Uterus (tissue), 4 donors: ENCODE results near the gene THAP11. TPM values are rescaled to one million over a fixed set of nuclear protein-coding genes. Genes with fewer than 3 reads are reported as not detected.
A peak's percentile ranks its signal among the peaks of the same experiment; 100 is the strongest.
"Not testable (repeated sequence)": the region's sequence is repeated elsewhere in the genome, so short reads cannot be mapped to it uniquely, and the experiment has no call there.

Source experiments
- DNase-seq, 2 donors: peaks; one replicate each; pipeline ENCODE4 v3.0.0-alpha.2; 2019 to 2020
- H3K27ac ChIP-seq, 2 donors: fragments of 200-600 bp; sonication (generic); 1 replicate in 1 of 2; 2 replicates in 1 of 2; pipeline ENCODE4 v1.5.1; 2016 to 2018
- H3K27me3 ChIP-seq, 2 donors: fragments of 200-600 bp; sonication (generic); one replicate each; pipeline ENCODE4 v1.5.1; 2018 to 2019; ENCODE audit warnings: control low read depth in 1 of 2
- H3K36me3 ChIP-seq, 2 donors: fragments of 200-600 bp; sonication (generic); one replicate each; pipeline ENCODE4 v1.5.1; 2019; ENCODE audit warnings: control low read depth in 1 of 2
- H3K4me1 ChIP-seq, 2 donors: fragments of 200-600 bp; sonication (generic); one replicate each; pipeline ENCODE4 v1.5.1; 2018 to 2019; ENCODE audit warnings: control low read depth in 1 of 2
- H3K4me3 ChIP-seq, 2 donors: fragments of 200-600 bp; sonication (generic); 1 replicate in 1 of 2; 2 replicates in 1 of 2; pipeline ENCODE4 v1.5.1; 2018 to 2019; ENCODE audit warnings: mild to moderate bottlenecking in 1 of 2
- H3K9me3 ChIP-seq, 2 donors: fragments of 200-600 bp; sonication (generic); one replicate each; pipeline ENCODE4 v1.5.1; 2019; ENCODE audit warnings: control low read depth in 1 of 2
- CTCF ChIP-seq, 4 experiments: fragments of 200-600 bp in 2 of 4; fragments of 450-650 bp in 2 of 4; sonication (generic) in 2 of 4; IDR thresholded peaks; one replicate each; pipeline ENCODE4 v1.5.1; 2016 to 2019; ENCODE audit warnings: antibody characterized with exemption in 4 of 4, mild to moderate bottlenecking in 2 of 4, moderate library complexity in 1 of 4
- POLR2A ChIP-seq, 2 donors: fragments of 450-650 bp; IDR thresholded peaks; one replicate each; pipeline ENCODE4 v1.6.1; 2016; ENCODE audit warnings: antibody characterized with exemption in 2 of 2, mild to moderate bottlenecking in 1 of 2, moderate library complexity in 1 of 2
- intact Hi-C: fragments of 100-400 bp; cut with DNase I; formaldehyde crosslinking; loops from one replicate; pipeline ENCODE4 v1.15.1; 2023; ENCODE audit warnings: low total_unique reads
- total RNA-seq, 4 donors: library from RNA; depleted of rRNA in 3 of 4; stranded (reverse); fragments of >200 nt in 3 of 4; gene quantifications; one replicate each; pipeline versions ENCODE4 v1.1.0 to v1.2.4, GENCODE V29; 2014 to 2023
- donor health status: DM: yes; HTN: yes; CAD: no.

Gene THAP11
- total RNA-seq, 4 donors from 2014 or later, result 43.3 to 105 (median 57.6) TPM

- Histone ChIP-seq H3K4me1 (no peaks in the 10 kb centered on the region), H3K4me3 (no peak overlapping the region), H3K9me3 (no peaks in the 10 kb centered on the region), H3K27me3 (no peaks in the 10 kb centered on the region), H3K36me3 (no peaks in the 10 kb centered on the region), H3K27ac (peak overlapping the region; percentile 67 to 86)
- no peak for TF ChIP-seq POLR2A (IDR thresholded peaks at IDR 0.05)
- no peak for TF ChIP-seq CTCF (IDR thresholded peaks at IDR 0.05)
- intact Hi-C loops, result no loop called here
- peak; percentile 61 for DNase-seq
Measured at GRCh38 chr16:67862623-67863583, 20.8 kb downstream of the THAP11 start.

GRCh38 chr16:67864044-67864443 lies 21.9 kb downstream of the THAP11 start:
- H3K9me3 ChIP-seq, DNase-seq, H3K27me3 ChIP-seq, H3K4me1 ChIP-seq, H3K36me3 ChIP-seq, intact Hi-C loops, H3K4me3 ChIP-seq: not testable (repeated sequence)
- peak overlapping the region; percentile 67 to 86 for H3K27ac ChIP-seq

GRCh38 chr16:67864594-67864993 lies 22.5 kb downstream of the THAP11 start:
- no peak overlapping the region for H3K4me3 ChIP-seq
- H3K9me3 ChIP-seq, result no peaks in the 10 kb centered on the region
- no peaks in the 10 kb centered on the region for H3K27me3 ChIP-seq
- no peaks in the 10 kb centered on the region for H3K4me1 ChIP-seq
- DNase-seq, result no peak
- TF ChIP-seq POLR2A (IDR thresholded peaks at IDR 0.05) (no peak), CTCF (IDR thresholded peaks at IDR 0.05) (no peak)
- intact Hi-C loops, result no loop called here
- H3K27ac ChIP-seq, result no peak overlapping the region
- H3K36me3 ChIP-seq, result no peaks in the 10 kb centered on the region

- Histone ChIP-seq H3K9me3 (no peaks in the 10 kb centered on the region), H3K4me1 (no peaks in the 10 kb centered on the region), H3K27ac (no peak overlapping the region), H3K36me3 (no peaks in the 10 kb centered on the region), H3K4me3 (no peak overlapping the region), H3K27me3 (no peaks in the 10 kb centered on the region)
- peak in 2 of 4 experiments; percentile 10 to 20 for TF ChIP-seq CTCF (IDR thresholded peaks at IDR 0.05)
- TF ChIP-seq POLR2A (IDR thresholded peaks at IDR 0.05), result no peak
- DNase-seq, result no peak
- intact Hi-C loops, result no loop called here
Measured at GRCh38 chr16:67865318-67865717, 23.2 kb downstream of the THAP11 start.

GRCh38 chr16:67868290-67868689 lies 26.2 kb downstream of the THAP11 start:
- intact Hi-C loops, result no loop called here
- H3K36me3 ChIP-seq, result no peaks in the 10 kb centered on the region

More at GRCh38 chr16:67868290-67868689, 26.2 kb downstream of the THAP11 start:
- Histone ChIP-seq H3K9me3 (no peaks in the 10 kb centered on the region), H3K4me3 (no peak overlapping the region), H3K4me1 (no peaks in the 10 kb centered on the region), H3K27me3 (no peaks in the 10 kb centered on the region), H3K27ac (no peak overlapping the region)
- DNase-seq, result no peak
- TF ChIP-seq POLR2A (IDR thresholded peaks at IDR 0.05), result no peak
- no peak for TF ChIP-seq CTCF (IDR thresholded peaks at IDR 0.05)
